Gastrocnemius medialis (tissue), 4 donors: Measurements from ENCODE around the gene HTRA3. TPM values are rescaled to one million over a fixed set of nuclear protein-coding genes. Genes with fewer than 3 reads are reported as not detected.

Experiments
- ATAC-seq, 2 donors: fragments of 150-250 bp; one replicate each; pipeline ENCODE4 v1.9.1; 2016
- DNase-seq, 2 donors: peaks; one replicate each; pipeline ENCODE4 v3.0.0-alpha.2; 2019
- H3K27ac ChIP-seq, 4 donors: fragments of 200-600 bp; sonication (generic); 1 replicate in 1 of 4; 2 replicates in 3 of 4; pipeline ENCODE4 v1.5.1; 2016 to 2018; ENCODE audit warnings: mild to moderate bottlenecking in 2 of 4, moderate library complexity in 1 of 4
- H3K27me3 ChIP-seq, 3 donors: fragments of 200-600 bp; sonication (generic) in 2 of 3; 1 replicate in 1 of 3; 2 replicates in 2 of 3; pipeline versions ENCODE4 v1.5.1 to v1.6.0; 2016 to 2019; ENCODE audit warnings: mild to moderate bottlenecking in 1 of 3, moderate library complexity in 1 of 3
- H3K36me3 ChIP-seq, 2 donors: fragments of 200-600 bp; sonication (generic) in 1 of 2; one replicate each; pipeline ENCODE4 v1.5.1; 2017 to 2018
- H3K4me1 ChIP-seq, 2 donors: fragments of 200-600 bp; sonication (generic) in 1 of 2; one replicate each; pipeline ENCODE4 v1.5.1; 2016 to 2017; ENCODE audit warnings: mild to moderate bottlenecking in 2 of 2
- H3K4me3 ChIP-seq, 4 donors: fragments of 200-600 bp; sonication (generic) in 3 of 4; 1 replicate in 1 of 4; 2 replicates in 3 of 4; pipeline ENCODE4 v1.5.1; 2016 to 2019; ENCODE audit warnings: mild to moderate bottlenecking in 2 of 4
- H3K9me3 ChIP-seq, 3 donors: fragments of 200-600 bp; sonication (generic) in 2 of 3; 1 replicate in 1 of 3; 2 replicates in 2 of 3; pipeline ENCODE4 v1.5.1; 2016 to 2019
- POLR2A ChIP-seq, 2 donors: fragments of 450-650 bp; IDR thresholded peaks; one replicate each; pipeline ENCODE4 v1.6.1; 2017; ENCODE audit warnings: antibody characterized with exemption in 2 of 2, mild to moderate bottlenecking in 2 of 2, moderate library complexity in 2 of 2
- in situ Hi-C, 4 donors: fragments of 200-750 bp; cut with MboI; loops; one replicate each; pipeline versions ENCODE4 v1.15.0 to v1.8.0; 2017; ENCODE audit warnings: low sequenced_read_pairs in 4 of 4
- intact Hi-C: fragments of 100-400 bp; cut with DNase I; formaldehyde crosslinking; loops from one replicate; pipeline ENCODE4 v1.15.1; 2023; ENCODE audit warnings: low total_unique reads
- total RNA-seq, 4 donors: library from RNA; depleted of rRNA; stranded (reverse); fragments of >200 nt; gene quantifications; one replicate each; pipeline versions ENCODE4 v1.1.0 to v1.2.3, GENCODE V29; 2016
- TF ChIP-seq, protein P1 (sequence below), 5 experiments: fragments of 450-650 bp in 3 of 5; fragments of 200-600 bp in 2 of 5; sonication (generic) in 2 of 5; IDR thresholded peaks in 4 of 5; conservative IDR thresholded peaks in 1 of 5; 1 replicate in 4 of 5; 2 replicates in 1 of 5; pipeline ENCODE4 v1.5.1; 2016 to 2019; ENCODE audit warnings: antibody characterized with exemption in 5 of 5, mild to moderate bottlenecking in 3 of 5, moderate library complexity in 3 of 5

The HTRA3 gene
- total RNA-seq, 4 donors from 2014 or later: 8.4 to 22.2 (median 16.0) TPM

DNA sequence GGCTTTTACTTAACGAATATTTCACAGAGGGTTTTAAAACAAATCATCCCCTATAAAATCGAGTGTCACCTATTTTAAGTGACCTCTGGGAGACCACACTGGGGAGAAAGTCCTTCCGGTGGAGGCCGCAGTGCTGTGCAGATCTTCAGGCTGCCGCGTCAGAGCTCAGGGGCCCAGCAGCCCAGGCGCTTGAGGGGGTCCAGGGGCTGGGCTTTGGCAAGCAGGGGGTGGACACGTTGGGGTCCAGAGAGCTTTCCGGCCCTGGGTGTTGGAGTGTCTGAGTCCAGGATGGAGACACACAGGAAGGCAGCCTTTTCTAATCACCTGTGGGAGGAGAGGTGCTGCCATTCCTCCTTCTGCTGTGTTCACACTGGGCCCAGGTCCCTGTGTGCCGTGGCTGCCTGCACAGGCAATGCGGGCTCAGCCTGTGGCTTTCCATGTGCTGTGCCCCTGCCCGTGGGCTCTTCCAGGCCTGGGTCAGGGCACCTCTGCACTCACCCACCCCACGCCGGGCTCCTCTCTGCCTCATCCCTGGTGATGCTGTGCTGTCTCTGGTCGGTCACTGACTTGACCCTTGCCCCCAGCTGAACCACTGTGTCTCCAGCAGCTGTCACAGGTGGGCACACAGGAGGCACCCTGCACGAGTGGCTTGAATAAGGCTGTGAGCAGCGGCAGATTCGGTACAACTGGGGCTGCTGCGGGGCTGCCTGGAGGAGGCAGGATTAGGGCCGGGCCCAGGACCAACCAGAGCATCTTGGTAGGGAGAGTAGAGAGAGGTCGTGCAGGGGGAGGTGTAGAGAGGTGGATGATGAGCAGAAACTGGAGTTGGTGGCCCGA is 10.0 kb downstream of the HTRA3 start:
- intact Hi-C loops (loop anchor here (5.0 kb wide), 1 partner anchor 63 kb away; no protein-coding TSS in a partner anchor), in situ Hi-C loops (no loop called here)
- H3K27ac ChIP-seq: no peak overlapping the region
- H3K36me3 ChIP-seq: no peaks in the 10 kb centered on the region
- TF ChIP-seq, protein P1, sequence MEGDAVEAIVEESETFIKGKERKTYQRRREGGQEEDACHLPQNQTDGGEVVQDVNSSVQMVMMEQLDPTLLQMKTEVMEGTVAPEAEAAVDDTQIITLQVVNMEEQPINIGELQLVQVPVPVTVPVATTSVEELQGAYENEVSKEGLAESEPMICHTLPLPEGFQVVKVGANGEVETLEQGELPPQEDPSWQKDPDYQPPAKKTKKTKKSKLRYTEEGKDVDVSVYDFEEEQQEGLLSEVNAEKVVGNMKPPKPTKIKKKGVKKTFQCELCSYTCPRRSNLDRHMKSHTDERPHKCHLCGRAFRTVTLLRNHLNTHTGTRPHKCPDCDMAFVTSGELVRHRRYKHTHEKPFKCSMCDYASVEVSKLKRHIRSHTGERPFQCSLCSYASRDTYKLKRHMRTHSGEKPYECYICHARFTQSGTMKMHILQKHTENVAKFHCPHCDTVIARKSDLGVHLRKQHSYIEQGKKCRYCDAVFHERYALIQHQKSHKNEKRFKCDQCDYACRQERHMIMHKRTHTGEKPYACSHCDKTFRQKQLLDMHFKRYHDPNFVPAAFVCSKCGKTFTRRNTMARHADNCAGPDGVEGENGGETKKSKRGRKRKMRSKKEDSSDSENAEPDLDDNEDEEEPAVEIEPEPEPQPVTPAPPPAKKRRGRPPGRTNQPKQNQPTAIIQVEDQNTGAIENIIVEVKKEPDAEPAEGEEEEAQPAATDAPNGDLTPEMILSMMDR (IDR thresholded peaks at IDR 0.05 in 4 of 5, conservative IDR thresholded peaks at IDR 0.05 in 1 of 5): no peak
- no peak for TF ChIP-seq POLR2A (IDR thresholded peaks at IDR 0.05)
- no peak overlapping the region for H3K4me3 ChIP-seq
- no peak for DNase-seq
- H3K9me3 ChIP-seq: no peaks in the 10 kb centered on the region
- H3K4me1 ChIP-seq: peaks cover 35 to 37% of the 10 kb centered on the region in 2 donors
- no peaks in the 10 kb centered on the region for H3K27me3 ChIP-seq
- ATAC-seq: no peak

DNA sequence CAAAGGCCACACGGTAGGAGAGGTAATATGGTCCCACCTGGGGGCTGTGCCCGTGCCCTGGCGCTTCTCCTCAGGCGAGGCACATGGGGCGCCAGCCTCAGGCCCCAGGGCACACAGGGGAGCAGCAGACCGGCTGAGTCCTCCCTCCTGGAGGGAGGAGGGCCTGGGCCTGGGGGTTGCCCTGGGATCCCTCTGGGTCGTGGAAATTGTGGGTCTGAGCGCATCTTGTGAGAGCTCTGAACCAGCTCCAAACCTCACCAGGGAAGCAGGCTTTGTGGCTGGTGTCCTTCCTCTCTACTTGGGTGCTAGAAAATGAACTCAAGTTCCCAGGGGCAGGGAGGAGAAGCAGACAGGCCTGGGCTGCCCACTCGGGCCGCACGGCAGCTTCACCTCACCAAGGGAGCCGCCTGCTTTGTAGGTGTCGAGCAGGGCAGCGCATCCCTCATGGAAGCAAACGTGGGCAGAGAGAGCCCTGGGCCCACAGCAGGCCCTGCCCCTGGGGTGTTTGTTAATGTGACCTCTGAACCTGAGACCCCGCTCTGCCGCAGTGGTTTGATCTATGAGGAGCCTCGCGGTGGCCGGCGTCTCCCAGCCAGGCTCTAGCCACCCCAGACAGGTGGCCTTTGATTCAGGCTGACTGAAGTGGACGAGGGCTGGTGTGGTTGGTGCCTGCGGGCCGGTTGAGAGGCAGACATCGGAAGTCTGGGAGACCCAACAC is 10.8 kb downstream of the HTRA3 start:
- H3K27ac ChIP-seq: no peak overlapping the region
- H3K36me3 ChIP-seq: no peaks in the 10 kb centered on the region
- H3K9me3 ChIP-seq: no peaks in the 10 kb centered on the region
- H3K4me3 ChIP-seq: no peak overlapping the region
- ATAC-seq (no peak), DNase-seq (no peak)
- in situ Hi-C loops: no loop called here
- peaks cover 27 to 30% of the 10 kb centered on the region in 2 donors for H3K4me1 ChIP-seq
- no peaks in the 10 kb centered on the region for H3K27me3 ChIP-seq
- intact Hi-C loops: no loop called here
- no peak for TF ChIP-seq POLR2A (IDR thresholded peaks at IDR 0.05)
- TF ChIP-seq, protein P1 (IDR thresholded peaks at IDR 0.05 in 4 of 5, conservative IDR thresholded peaks at IDR 0.05 in 1 of 5): no peak

DNA sequence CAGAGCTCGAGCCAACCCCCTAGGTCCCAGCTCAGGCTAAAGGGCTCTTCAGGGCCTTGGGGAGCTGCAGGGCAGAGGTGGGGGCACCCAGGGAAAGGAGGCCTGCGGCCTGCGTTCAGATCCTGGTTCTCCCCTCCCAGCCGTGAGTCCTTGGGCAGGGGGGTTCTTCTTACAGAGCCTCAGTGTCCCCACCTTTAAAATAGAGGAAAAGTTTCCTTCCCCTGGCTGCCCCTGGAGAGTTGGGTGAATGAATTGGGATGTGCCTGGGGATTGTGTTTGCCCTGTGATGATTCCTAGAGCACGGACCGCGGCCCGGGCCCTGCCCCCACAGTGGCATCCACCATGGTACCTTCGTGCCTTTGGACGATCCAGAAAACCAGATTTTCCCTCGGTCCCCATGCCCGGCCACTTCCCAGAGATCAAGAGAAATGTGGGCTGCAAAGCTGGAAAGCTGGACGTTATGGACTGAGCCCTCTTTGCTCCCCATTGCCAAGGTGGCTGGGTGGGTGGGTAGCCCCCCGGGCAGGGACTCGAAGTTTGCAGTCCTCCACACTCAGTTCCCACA is 11.4 kb downstream of the HTRA3 start:
- intact Hi-C loops: no loop called here
- Histone ChIP-seq H3K4me3 (no peak overlapping the region), H3K27me3 (no peaks in the 10 kb centered on the region), H3K4me1 (peaks cover 21 to 24% of the 10 kb centered on the region in 2 donors), H3K36me3 (no peaks in the 10 kb centered on the region), H3K9me3 (no peaks in the 10 kb centered on the region), H3K27ac (peak overlapping the region in 1 of 4 donors; percentile 43)
- in situ Hi-C loops: no loop called here
- DNase-seq (no peak), ATAC-seq (no peak)
- no peak for TF ChIP-seq POLR2A (IDR thresholded peaks at IDR 0.05)
- TF ChIP-seq, protein P1 (IDR thresholded peaks at IDR 0.05 in 4 of 5, conservative IDR thresholded peaks at IDR 0.05 in 1 of 5): no peak

DNA sequence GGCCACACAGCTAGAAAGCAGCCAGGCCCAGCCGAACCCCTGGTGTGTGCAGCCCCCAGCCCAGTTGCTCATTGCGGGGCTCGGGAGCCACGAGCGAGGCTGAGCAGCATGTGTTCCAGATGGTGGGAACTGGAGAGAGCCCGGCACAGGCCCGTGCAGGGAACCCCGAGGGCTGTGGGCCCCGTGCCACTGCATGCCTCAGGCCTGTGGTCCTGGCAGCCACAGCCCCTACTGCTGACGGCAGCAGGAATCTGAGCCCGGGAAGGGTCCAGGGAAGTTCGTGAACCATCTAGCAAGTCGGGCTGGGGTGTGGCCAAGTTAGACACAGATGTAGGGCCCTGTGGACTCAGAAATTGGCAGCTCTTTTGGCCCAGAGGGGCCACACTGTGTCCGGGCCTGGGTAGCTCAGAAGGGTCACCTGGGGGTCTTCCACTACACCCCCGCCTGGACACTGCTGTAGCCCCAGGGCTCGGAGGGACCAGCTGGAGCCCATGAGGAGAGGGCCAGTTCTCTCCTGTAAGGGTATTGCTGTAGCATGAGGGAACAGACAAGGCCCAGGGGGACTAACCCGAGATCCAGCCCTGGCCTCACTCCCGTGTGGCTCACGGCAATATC is 12.1 kb downstream of the HTRA3 start:
- peak in 1 of 2 donors; percentile 42 for ATAC-seq
- H3K4me3 ChIP-seq: no peak overlapping the region
- H3K9me3 ChIP-seq: no peaks in the 10 kb centered on the region
- peak overlapping the region in 1 of 4 donors; percentile 43 for H3K27ac ChIP-seq
- in situ Hi-C loops: no loop called here
- intact Hi-C loops: no loop called here
- TF ChIP-seq POLR2A (IDR thresholded peaks at IDR 0.05): no peak
- TF ChIP-seq, protein P1 (IDR thresholded peaks at IDR 0.05 in 4 of 5, conservative IDR thresholded peaks at IDR 0.05 in 1 of 5): no peak
- H3K27me3 ChIP-seq: no peaks in the 10 kb centered on the region
- H3K4me1 ChIP-seq: peaks cover 14 to 17% of the 10 kb centered on the region in 2 donors
- H3K36me3 ChIP-seq: no peaks in the 10 kb centered on the region
- peak in 1 of 2 donors; percentile 55 for DNase-seq
